Activated CD4-positive, alpha-beta T cell treated with anti-CD3 and anti-CD28 coated beads, Interleukin-2, amount 10 ng/mL, durations not matched to agents 7 days and 5 days (primary cell): ENCODE measurements around the gene IQSEC1. TPM values are rescaled to one million over a fixed set of nuclear protein-coding genes. Genes with fewer than 3 reads are reported as not detected.

Experiments used
- CTCF ChIA-PET: fragments of 350-600 bp; sonication (Branson Sonifier 250); formaldehyde crosslinking; loops from one replicate; lab custom pipeline; 2021; ENCODE audit warnings: antibody characterized with exemption; lab: Charles Lee
- POLR2A ChIA-PET: fragments of 350-600 bp; sonication (Branson Sonifier 250); formaldehyde crosslinking; loops from one replicate; lab custom pipeline; 2021; ENCODE audit warnings: antibody characterized with exemption; lab: Charles Lee
- DNase-seq: peaks from one replicate; pipeline ENCODE4 v3.0.0-alpha.2; 2020
- H3K27ac Mint-ChIP-seq: one replicate; pipeline ENCODE4 v1.8.0; 2021; ENCODE audit warnings: mild to moderate bottlenecking, moderate library complexity, mixed read lengths
- H3K27me3 Mint-ChIP-seq: one replicate; pipeline ENCODE4 v1.8.0; 2021; ENCODE audit warnings: mixed read lengths
- H3K36me3 Mint-ChIP-seq: one replicate; pipeline ENCODE4 v1.8.0; 2021; ENCODE audit warnings: low read depth, mixed read lengths
- H3K4me1 Mint-ChIP-seq: one replicate; pipeline ENCODE4 v1.8.0; 2021; ENCODE audit warnings: mixed read lengths
- H3K4me3 Mint-ChIP-seq: one replicate; pipeline ENCODE4 v1.8.0; 2021; ENCODE audit warnings: mild to moderate bottlenecking, moderate library complexity, mixed read lengths
- H3K9me3 Mint-ChIP-seq: one replicate; pipeline ENCODE4 v1.8.0; 2021; ENCODE audit warnings: mixed read lengths
- total RNA-seq, 2 experiments: library from RNA; stranded (reverse); gene quantifications; one replicate each; pipeline ENCODE4 v1.2.3, GENCODE V29; 2021

IQSEC1 gene
- total RNA-seq, 2 experiments from 2014 or later, result 58.2 to 70.4 TPM

- Mint-ChIP-seq H3K27ac (peak overlapping the region; percentile 96), H3K36me3 (peaks cover 4% of the 10 kb centered on the region), H3K9me3 (no peaks in the 10 kb centered on the region), H3K4me3 (no peak overlapping the region), H3K4me1 (peaks cover 60% of the 10 kb centered on the region), H3K27me3 (peaks cover 3% of the 10 kb centered on the region)
- ChIA-PET CTCF (interaction anchor here (0.6 to 1.2 kb wide), 5 partner anchors 29 to 1999 kb away, joined by 3 to 4 read pairs (median 3); no protein-coding TSS in a partner anchor), POLR2A (no interaction called here)
- DNase-seq, result no peak
Observed at GRCh38 chr3:13068269-13069010, 4.8 kb downstream of the IQSEC1 start.

GRCh38 chr3:13067778-13068177, 5.5 kb downstream of the IQSEC1 start:
- H3K27ac Mint-ChIP-seq, result peak overlapping the region; percentile 72
- ChIA-PET POLR2A (no interaction called here), CTCF (interaction anchor here (0.6 to 1.2 kb wide), 3 partner anchors 50 to 2000 kb away, joined by 3 to 4 read pairs (median 3); no protein-coding TSS in a partner anchor)
- no peak overlapping the region for H3K4me3 Mint-ChIP-seq
- no peak for DNase-seq
- H3K27me3 Mint-ChIP-seq, result peaks cover 2% of the 10 kb centered on the region
- H3K36me3 Mint-ChIP-seq, result peaks cover 4% of the 10 kb centered on the region
- H3K4me1 Mint-ChIP-seq, result peaks cover 58% of the 10 kb centered on the region
- H3K9me3 Mint-ChIP-seq, result no peaks in the 10 kb centered on the region

GRCh38 chr3:13066834-13067233, 6.4 kb downstream of the IQSEC1 start:
- Mint-ChIP-seq H3K36me3 (peaks cover 4% of the 10 kb centered on the region), H3K27me3 (no peaks in the 10 kb centered on the region), H3K9me3 (no peaks in the 10 kb centered on the region), H3K4me3 (no peak overlapping the region), H3K4me1 (peaks cover 53% of the 10 kb centered on the region), H3K27ac (peak overlapping the region; percentile 74)
- ChIA-PET CTCF (interaction anchor here (0.6 kb wide), 1 partner anchor 122 kb away, joined by 3 read pairs; no protein-coding TSS in a partner anchor), POLR2A (no interaction called here)
- no peak for DNase-seq

GRCh38 chr3:13066236-13066635, 7.0 kb downstream of the IQSEC1 start:
- no peak for DNase-seq
- Mint-ChIP-seq H3K27me3 (no peaks in the 10 kb centered on the region), H3K36me3 (peaks cover 4% of the 10 kb centered on the region), H3K27ac (peak overlapping the region; percentile 74), H3K9me3 (no peaks in the 10 kb centered on the region), H3K4me3 (no peak overlapping the region), H3K4me1 (peaks cover 48% of the 10 kb centered on the region)
- POLR2A ChIA-PET, result no interaction called here
- CTCF ChIA-PET, result no interaction called here

GRCh38 chr3:13065727-13066126, 7.5 kb downstream of the IQSEC1 start:
- no peaks in the 10 kb centered on the region for H3K9me3 Mint-ChIP-seq
- POLR2A ChIA-PET, result no interaction called here
- H3K36me3 Mint-ChIP-seq, result peaks cover 4% of the 10 kb centered on the region
- CTCF ChIA-PET, result no interaction called here
- DNase-seq, result no peak
- H3K27ac Mint-ChIP-seq, result peak overlapping the region; percentile 74
- no peak overlapping the region for H3K4me3 Mint-ChIP-seq
- no peaks in the 10 kb centered on the region for H3K27me3 Mint-ChIP-seq
- peaks cover 44% of the 10 kb centered on the region for H3K4me1 Mint-ChIP-seq

GRCh38 chr3:13064964-13065363, 8.3 kb downstream of the IQSEC1 start:
- no peak overlapping the region for H3K27ac Mint-ChIP-seq
- H3K27me3 Mint-ChIP-seq, result no peaks in the 10 kb centered on the region

GRCh38 chr3:13064159-13064868, 8.9 kb downstream of the IQSEC1 start:
- H3K27ac Mint-ChIP-seq, result no peak overlapping the region
- ChIA-PET POLR2A (no interaction called here), CTCF (interaction anchor here (0.9 to 1.6 kb wide), 2 partner anchors 9 to 69 kb away, joined by 4 to 5 read pairs; no protein-coding TSS in a partner anchor)
- H3K27me3 Mint-ChIP-seq, result no peaks in the 10 kb centered on the region
- H3K36me3 Mint-ChIP-seq, result peaks cover 4% of the 10 kb centered on the region
- DNase-seq, result no peak
- H3K4me3 Mint-ChIP-seq, result no peak overlapping the region
- H3K9me3 Mint-ChIP-seq, result no peaks in the 10 kb centered on the region
- peaks cover 30% of the 10 kb centered on the region for H3K4me1 Mint-ChIP-seq

More at GRCh38 chr3:13064964-13065363, 8.3 kb downstream of the IQSEC1 start:
- Mint-ChIP-seq H3K4me1 (peaks cover 36% of the 10 kb centered on the region), H3K9me3 (no peaks in the 10 kb centered on the region), H3K4me3 (no peak overlapping the region), H3K36me3 (peaks cover 4% of the 10 kb centered on the region)
- CTCF ChIA-PET, result interaction anchor here (1.6 kb wide), 1 partner anchor 70 kb away, joined by 5 read pairs; no protein-coding TSS in a partner anchor
- DNase-seq, result no peak
- POLR2A ChIA-PET, result no interaction called here

GRCh38 chr3:13063225-13063624, 10.0 kb downstream of the IQSEC1 start:
- Mint-ChIP-seq H3K9me3 (no peaks in the 10 kb centered on the region), H3K36me3 (no peaks in the 10 kb centered on the region), H3K4me3 (no peak overlapping the region), H3K4me1 (peaks cover 19% of the 10 kb centered on the region), H3K27ac (no peak overlapping the region), H3K27me3 (no peaks in the 10 kb centered on the region)
- POLR2A ChIA-PET, result no interaction called here
- CTCF ChIA-PET, result interaction anchor here (1.0 to 1.6 kb wide), 2 partner anchors 17 to 68 kb away, joined by 3 to 5 read pairs; no protein-coding TSS in a partner anchor
- DNase-seq, result no peak

- Mint-ChIP-seq H3K27ac (no peak overlapping the region), H3K4me3 (no peak overlapping the region), H3K36me3 (no peaks in the 10 kb centered on the region), H3K9me3 (no peaks in the 10 kb centered on the region), H3K4me1 (peaks cover 18% of the 10 kb centered on the region), H3K27me3 (no peaks in the 10 kb centered on the region)
- ChIA-PET CTCF (interaction anchor here (1.0 kb wide), 1 partner anchor 17 kb away, joined by 3 read pairs; no protein-coding TSS in a partner anchor), POLR2A (interaction anchor here (0.7 kb wide), 1 partner anchor 125 kb away, joined by 3 read pairs; no protein-coding TSS in a partner anchor)
- DNase-seq, result no peak
Observed at GRCh38 chr3:13062647-13063046, 10.6 kb downstream of the IQSEC1 start.

GRCh38 chr3:13060341-13060910, 12.8 kb downstream of the IQSEC1 start:
- ChIA-PET CTCF (interaction anchor here (0.6 to 1.7 kb wide), 2 partner anchors 10 to 246 kb away, joined by 4 read pairs; no protein-coding TSS in a partner anchor), POLR2A (no interaction called here)
- no peaks in the 10 kb centered on the region for H3K27me3 Mint-ChIP-seq
- no peak overlapping the region for H3K4me3 Mint-ChIP-seq
- DNase-seq, result no peak
- H3K9me3 Mint-ChIP-seq, result no peaks in the 10 kb centered on the region
- no peak overlapping the region for H3K27ac Mint-ChIP-seq
- H3K36me3 Mint-ChIP-seq, result no peaks in the 10 kb centered on the region
- H3K4me1 Mint-ChIP-seq, result peaks cover 5% of the 10 kb centered on the region

GRCh38 chr3:13058346-13059120, 14.7 kb downstream of the IQSEC1 start:
- Mint-ChIP-seq H3K4me3 (no peak overlapping the region), H3K27me3 (no peaks in the 10 kb centered on the region), H3K27ac (peak overlapping the region; percentile 13), H3K9me3 (no peaks in the 10 kb centered on the region), H3K4me1 (no peaks in the 10 kb centered on the region), H3K36me3 (no peaks in the 10 kb centered on the region)
- CTCF ChIA-PET, result interaction anchor here (1.1 to 1.7 kb wide), 2 partner anchors 8 to 11 kb away, joined by 3 to 4 read pairs; no protein-coding TSS in a partner anchor
- DNase-seq, result no peak
- POLR2A ChIA-PET, result no interaction called here
